H9 (cell line): ENCODE data around the gene ERC2. TPM values are rescaled to one million over a fixed set of nuclear protein-coding genes. Genes with fewer than 3 reads are reported as not detected.

Experiments used
- DNase-seq: peaks from one replicate; pipeline ENCODE4 v3.0.0-alpha.2; 2017
- H2AFZ ChIP-seq: one replicate; pipeline ENCODE4 v1.6.1; 2013; ENCODE audit warnings: mild to moderate bottlenecking, low read length, control low read depth, moderate library complexity
- H2AK5ac ChIP-seq: 2 replicates; pipeline ENCODE4 v1.6.1; 2013; ENCODE audit warnings: low read length, control low read depth, mixed read lengths; ENCODE audit not compliant: insufficient read length
- H2BK120ac ChIP-seq: one replicate; pipeline ENCODE4 v1.6.1; 2013; ENCODE audit warnings: low read depth, mild to moderate bottlenecking, low read length, control low read depth, inconsistent platforms; ENCODE audit not compliant: poor library complexity, severe bottlenecking
- H2BK12ac ChIP-seq: 2 replicates; pipeline ENCODE4 v1.6.1; 2013; ENCODE audit warnings: low read length, control low read depth, mixed read lengths, low read depth; ENCODE audit not compliant: insufficient read length
- H2BK15ac ChIP-seq: 2 replicates; pipeline ENCODE4 v1.6.1; 2013; ENCODE audit warnings: low read depth, low read length, control low read depth
- H2BK20ac ChIP-seq: one replicate; pipeline ENCODE4 v1.6.1; 2013; ENCODE audit warnings: low read depth, mild to moderate bottlenecking, low read length, control low read depth, inconsistent platforms; ENCODE audit not compliant: poor library complexity, severe bottlenecking
- H2BK5ac ChIP-seq: 2 replicates; pipeline ENCODE4 v1.6.1; 2013; ENCODE audit warnings: low read length, control low read depth, mixed read lengths; ENCODE audit not compliant: insufficient read length
- H3K14ac ChIP-seq: 2 replicates; pipeline ENCODE4 v1.6.1; 2013; ENCODE audit warnings: low read length, control low read depth; ENCODE audit not compliant: insufficient read depth
- H3K18ac ChIP-seq: 2 replicates; pipeline ENCODE4 v1.6.1; 2013; ENCODE audit warnings: low read depth, mild to moderate bottlenecking, mixed read lengths, low read length, control low read depth; ENCODE audit not compliant: insufficient read length
- H3K23ac ChIP-seq: 2 replicates; pipeline ENCODE4 v1.6.1; 2013; ENCODE audit warnings: low read length, control low read depth, mixed read lengths, low read depth; ENCODE audit not compliant: insufficient read length
- H3K23me2 ChIP-seq: 2 replicates; pipeline ENCODE4 v1.6.1; 2013; ENCODE audit warnings: low read depth, mild to moderate bottlenecking, mixed read lengths, low read length, control low read depth; ENCODE audit not compliant: insufficient read length, poor library complexity, severe bottlenecking
- H3K27ac ChIP-seq: 2 replicates; pipeline ENCODE4 v1.5.1; 2013; ENCODE audit warnings: low read length, control low read depth, mixed read lengths, low read depth; ENCODE audit not compliant: insufficient read length
- H3K27me3 ChIP-seq: 2 replicates; pipeline ENCODE4 v1.6.1; 2013; ENCODE audit warnings: low read length, control low read depth, inconsistent platforms; ENCODE audit not compliant: insufficient read depth
- H3K4ac ChIP-seq: 2 replicates; pipeline ENCODE4 v1.6.1; 2013; ENCODE audit warnings: low read depth, mild to moderate bottlenecking, control low read depth, inconsistent platforms, low read length, moderate library complexity
- H3K4me1 ChIP-seq: 2 replicates; pipeline ENCODE4 v1.6.1; 2013; ENCODE audit warnings: low read length, control low read depth, inconsistent platforms; ENCODE audit not compliant: insufficient read depth
- H3K4me2 ChIP-seq: 2 replicates; pipeline ENCODE4 v1.6.1; 2013; ENCODE audit warnings: low read length, control low read depth, mixed read lengths; ENCODE audit not compliant: insufficient read length, insufficient read depth
- H3K56ac ChIP-seq: 2 replicates; pipeline ENCODE4 v1.6.1; 2013; ENCODE audit warnings: low read depth, mild to moderate bottlenecking, mixed read lengths, low read length, control low read depth; ENCODE audit not compliant: insufficient read length
- H3K79me1 ChIP-seq: 2 replicates; pipeline ENCODE4 v1.6.1; 2013; ENCODE audit warnings: low read depth, mild to moderate bottlenecking, moderate library complexity, low read length, control low read depth, inconsistent platforms; ENCODE audit not compliant: insufficient read depth, poor library complexity, severe bottlenecking
- H3K79me2 ChIP-seq: 2 replicates; pipeline ENCODE4 v1.6.1; 2013; ENCODE audit warnings: low read length, control low read depth, inconsistent platforms; ENCODE audit not compliant: insufficient read depth
- H3K9ac ChIP-seq: 2 replicates; pipeline ENCODE4 v1.6.1; 2013; ENCODE audit warnings: low read length, control low read depth, mixed read lengths; ENCODE audit not compliant: insufficient read length; ENCODE audit errors: extremely low read depth
- H3K9me3 ChIP-seq: one replicate; pipeline ENCODE4 v1.6.1; 2013; ENCODE audit warnings: low read depth, low read length, inconsistent platforms; ENCODE audit not compliant: control insufficient read depth
- H3T11ph ChIP-seq: one replicate; pipeline ENCODE4 v1.6.1; 2013; ENCODE audit warnings: mild to moderate bottlenecking, low read length, control low read depth, inconsistent platforms
- H4K20me1 ChIP-seq: one replicate; pipeline ENCODE4 v1.6.1; 2013; ENCODE audit not compliant: control insufficient read depth, insufficient read length, insufficient read depth
- H4K5ac ChIP-seq: 2 replicates; pipeline ENCODE4 v1.6.1; 2013; ENCODE audit warnings: low read depth, mild to moderate bottlenecking, mixed read lengths, low read length, control low read depth; ENCODE audit not compliant: insufficient read length
- H4K8ac ChIP-seq: replicated peaks from 2 replicates; pipeline ENCODE4 v1.6.1; 2013; ENCODE audit warnings: low read length, control low read depth, mixed read lengths, low read depth; ENCODE audit not compliant: insufficient read length
- H4K91ac ChIP-seq: 2 replicates; pipeline ENCODE4 v1.6.1; 2013; ENCODE audit warnings: low read depth, mild to moderate bottlenecking, moderate library complexity, mixed read lengths, low read length, control low read depth; ENCODE audit not compliant: insufficient read length
- H3K27ac Mint-ChIP-seq, 3 experiments: 2 replicates in 2 of 3; 3 replicates in 1 of 3; pipeline ENCODE4 v1.8.0; 2020 to 2021; ENCODE audit warnings: mixed read lengths in 3 of 3, mild to moderate bottlenecking in 1 of 3, moderate library complexity in 1 of 3
- H3K27me3 Mint-ChIP-seq: 2 replicates; pipeline ENCODE4 v1.8.0; 2021; ENCODE audit warnings: low read depth, mild to moderate bottlenecking, moderate library complexity, mixed read lengths
- H3K36me3 Mint-ChIP-seq, 3 experiments: 2 replicates in 2 of 3; 3 replicates in 1 of 3; pipeline ENCODE4 v1.8.0; 2020 to 2021; ENCODE audit warnings: low read depth in 3 of 3, mixed read lengths in 3 of 3; ENCODE audit not compliant: insufficient read depth in 1 of 3
- H3K4me1 Mint-ChIP-seq, 2 experiments: 2 replicates each; pipeline ENCODE4 v1.8.0; 2020; ENCODE audit warnings: mixed read lengths in 2 of 2
- H3K4me3 Mint-ChIP-seq, 2 experiments: 2 replicates in 1 of 2; 3 replicates in 1 of 2; pipeline ENCODE4 v1.8.0; 2020 to 2021; ENCODE audit warnings: mild to moderate bottlenecking in 2 of 2, mixed read lengths in 2 of 2, moderate library complexity in 1 of 2
- H3K9me3 Mint-ChIP-seq, 2 experiments: 2 replicates in 1 of 2; 3 replicates in 1 of 2; pipeline ENCODE4 v1.8.0; 2020; ENCODE audit warnings: mild to moderate bottlenecking in 2 of 2, mixed read lengths in 2 of 2, moderate library complexity in 1 of 2
- WGBS: extraction: QIAGEN DNeasy Blood & Tissue Kit; methylation state at CpG from one replicate; pipeline ENCODE4 v1.1.7; 2013; ENCODE audit warnings: missing lambda C conversion rate, low lambda C conversion rate, mixed read lengths; ENCODE audit not compliant: insufficient read length; ENCODE audit errors: extremely low coverage; 5-methylcytosine and 5-hydroxymethylcytosine counted together
- total RNA-seq: library from RNA; stranded (reverse); gene quantifications from 2 replicates; pipeline ENCODE4 v1.2.1, GENCODE V29; 2021
- TF ChIP-seq, protein P1 (sequence below): fragments of 200-600 bp; sonication (generic); conservative IDR thresholded peaks from 3 replicates; pipeline ENCODE4 v1.8.0; 2021; ENCODE audit warnings: antibody characterized with exemption, mild to moderate bottlenecking

Gene ERC2
- total RNA-seq, 1 experiment from 2014 or later = 15.4 TPM

DNA sequence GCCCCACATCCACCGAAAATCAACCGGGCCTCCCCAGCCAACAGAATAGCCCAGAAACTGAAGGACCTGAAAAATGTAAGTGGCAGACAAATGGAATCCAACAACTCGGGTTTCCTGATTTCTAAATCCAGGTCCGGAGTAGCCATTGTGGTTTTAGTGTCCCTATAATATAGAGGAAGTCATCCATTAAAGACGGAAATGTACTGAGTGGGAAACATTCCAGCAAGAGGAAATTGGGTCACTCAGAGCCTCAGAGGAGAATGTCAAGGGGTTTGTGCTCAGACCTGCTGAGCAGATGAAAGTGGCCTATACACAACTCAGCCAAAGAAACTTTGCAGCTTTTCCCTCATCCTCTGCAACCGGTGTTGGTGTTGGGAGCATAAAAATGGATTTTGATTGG is 366.7 kb downstream of the ERC2 start:
- Mint-ChIP-seq H3K36me3 (peaks cover 0 to 2% (median 2%) of the 10 kb centered on the region in 3 experiments; a peak in 2 of 7 replicates), H3K27me3 (no peaks in the 10 kb centered on the region), H3K9me3 (no peaks in the 10 kb centered on the region), H3K4me1 (peaks cover 10 to 13% of the 10 kb centered on the region in 2 experiments), H3K27ac (0 out of 7 replicates have a peak overlapping the region, but pooled peaks of 1 of the 3 experiments have one; percentile 73), H3K4me3 (no peak overlapping the region)
- Histone ChIP-seq H2BK120ac (no peak overlapping the region), H2BK20ac (no peak overlapping the region), H3K23ac (no peak overlapping the region), H4K91ac (no peak overlapping the region), H3K56ac (no peak overlapping the region), H3K79me2 (no peaks in the 10 kb centered on the region), H3T11ph (no peak overlapping the region), H3K18ac (no peak overlapping the region), H2AFZ (no peak overlapping the region), H3K27me3 (no peaks in the 10 kb centered on the region), H3K4me2 (no peak overlapping the region), H3K79me1 (no peaks in the 10 kb centered on the region), H3K14ac (no peak overlapping the region), H4K20me1 (no peaks in the 10 kb centered on the region), H4K8ac (no peak overlapping the region), H3K27ac (no peak overlapping the region), H3K23me2 (no peaks in the 10 kb centered on the region), H3K9me3 (no peaks in the 10 kb centered on the region), H2BK5ac (no peak overlapping the region), H2BK15ac (no peak overlapping the region), H3K4ac (no peak overlapping the region), H2BK12ac (no peak overlapping the region), H4K5ac (no peak overlapping the region), H3K9ac (no peak overlapping the region), H3K4me1 (peaks cover 5% of the 10 kb centered on the region; the same call in 1 of the 2 replicates), H2AK5ac (no peak overlapping the region)
- DNase-seq = no peak
- no CpG with 5 or more reads among the region's 6 CpGs for WGBS
- TF ChIP-seq, protein P1, sequence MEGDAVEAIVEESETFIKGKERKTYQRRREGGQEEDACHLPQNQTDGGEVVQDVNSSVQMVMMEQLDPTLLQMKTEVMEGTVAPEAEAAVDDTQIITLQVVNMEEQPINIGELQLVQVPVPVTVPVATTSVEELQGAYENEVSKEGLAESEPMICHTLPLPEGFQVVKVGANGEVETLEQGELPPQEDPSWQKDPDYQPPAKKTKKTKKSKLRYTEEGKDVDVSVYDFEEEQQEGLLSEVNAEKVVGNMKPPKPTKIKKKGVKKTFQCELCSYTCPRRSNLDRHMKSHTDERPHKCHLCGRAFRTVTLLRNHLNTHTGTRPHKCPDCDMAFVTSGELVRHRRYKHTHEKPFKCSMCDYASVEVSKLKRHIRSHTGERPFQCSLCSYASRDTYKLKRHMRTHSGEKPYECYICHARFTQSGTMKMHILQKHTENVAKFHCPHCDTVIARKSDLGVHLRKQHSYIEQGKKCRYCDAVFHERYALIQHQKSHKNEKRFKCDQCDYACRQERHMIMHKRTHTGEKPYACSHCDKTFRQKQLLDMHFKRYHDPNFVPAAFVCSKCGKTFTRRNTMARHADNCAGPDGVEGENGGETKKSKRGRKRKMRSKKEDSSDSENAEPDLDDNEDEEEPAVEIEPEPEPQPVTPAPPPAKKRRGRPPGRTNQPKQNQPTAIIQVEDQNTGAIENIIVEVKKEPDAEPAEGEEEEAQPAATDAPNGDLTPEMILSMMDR = no peak
